KBM-7 (cell line): ENCODE measurements around the gene SIRPA.
A peak's percentile ranks its signal among the peaks of the same experiment; 100 is the strongest.

Experiments
- DNase-seq: peaks from one replicate; pipeline ENCODE4 v3.0.0-alpha.2; 2015
- in situ Hi-C: fragments of 300-500 bp; cut with MboI; formaldehyde crosslinking; loops from 2 replicates; pipeline ENCODE4 v1.14.3; 2020; ENCODE audit warnings: low sequenced_read_pairs, low pct_unique_long_range_greater_than_20kb, mixed read lengths

Gene SIRPA

GRCh38 chr20:1942486-1943274, 47.5 kb downstream of the SIRPA start:
- DNase-seq, result no peak
- in situ Hi-C loops, result no loop called here

- in situ Hi-C loops, result no loop called here
- DNase-seq, result no peak
Observed at GRCh38 chr20:1943275-1944002, 48.2 kb downstream of the SIRPA start.

- in situ Hi-C loops, result no loop called here
- DNase-seq, result no peak
Observed at GRCh38 chr20:1944345-1945091, 49.3 kb downstream of the SIRPA start.

GRCh38 chr20:1945134-1945618, 50.0 kb downstream of the SIRPA start:
- peak; percentile 73 for DNase-seq
- in situ Hi-C loops, result no loop called here

GRCh38 chr20:1945660-1946059, 50.5 kb downstream of the SIRPA start:
- peak; percentile 73 for DNase-seq
- in situ Hi-C loops, result no loop called here

GRCh38 chr20:1946442-1946761, 51.2 kb downstream of the SIRPA start:
- in situ Hi-C loops, result no loop called here

GRCh38 chr20:1946762-1947534, 51.7 kb downstream of the SIRPA start:
- DNase-seq, result no peak
- in situ Hi-C loops, result no loop called here

More at GRCh38 chr20:1946442-1946761, 51.2 kb downstream of the SIRPA start:
- no peak for DNase-seq

GRCh38 chr20:1947535-1947846, 52.3 kb downstream of the SIRPA start:
- no peak for DNase-seq
- in situ Hi-C loops, result no loop called here

GRCh38 chr20:1949347-1950100, 54.3 kb downstream of the SIRPA start:
- DNase-seq, result no peak
- in situ Hi-C loops, result no loop called here

GRCh38 chr20:1950836-1951235, 55.6 kb downstream of the SIRPA start:
- in situ Hi-C loops, result no loop called here

GRCh38 chr20:1951436-1952115, 56.4 kb downstream of the SIRPA start:
- in situ Hi-C loops, result no loop called here
- no peak for DNase-seq

More at GRCh38 chr20:1950836-1951235, 55.6 kb downstream of the SIRPA start:
- DNase-seq, result no peak

GRCh38 chr20:1952737-1953530, 57.7 kb downstream of the SIRPA start:
- in situ Hi-C loops, result no loop called here
- no peak for DNase-seq

GRCh38 chr20:1953621-1954020, 58.4 kb downstream of the SIRPA start:
- in situ Hi-C loops, result no loop called here
- DNase-seq, result no peak

GRCh38 chr20:1955217-1955616, 60.0 kb downstream of the SIRPA start:
- in situ Hi-C loops, result no loop called here
- no peak for DNase-seq

GRCh38 chr20:1958426-1958825, 63.2 kb downstream of the SIRPA start:
- DNase-seq, result no peak
- in situ Hi-C loops, result no loop called here

- in situ Hi-C loops, result no loop called here
- no peak for DNase-seq
Observed at GRCh38 chr20:1959156-1959555, 63.9 kb downstream of the SIRPA start.

GRCh38 chr20:1961374-1961773, 66.2 kb downstream of the SIRPA start:
- in situ Hi-C loops, result no loop called here
- no peak for DNase-seq
